K562 (cell line): ENCODE data around the gene CCDC88A. TPM values are rescaled to one million over a fixed set of nuclear protein-coding genes. Genes with fewer than 3 reads are reported as not detected.

Experiments used
- ATAC-seq: fragments of 200-7000 bp; cut with Tn5 transposase; 3 replicates; pipeline ENCODE4 v1.9.1; 2020; ENCODE audit warnings: moderate library complexity
- BruUV-seq: library from RNA; stranded (reverse); fragments of 400-500 nt; replicated peaks from 2 replicates; lab custom pipeline; 2021; lab: Mats Ljungman, UMichigan
- CTCF ChIA-PET: fragments of 300-600 bp; formaldehyde crosslinking; extraction: SDS; loops from one replicate; lab custom pipeline; 2021; ENCODE audit warnings: low intra/inter-chr PET ratio; lab: Yijun Ruan, JAX
- POLR2A ChIA-PET: fragments of 300-600, 350-650 bp; sonication (Branson Sonifier 250); formaldehyde crosslinking; extraction: SDS; loops from one replicate; lab custom pipeline; 2021; ENCODE audit warnings: antibody characterized with exemption, inconsistent platforms; lab: Yijun Ruan, JAX
- DNase-seq, 4 experiments: peaks; one replicate each; pipeline versions ENCODE4 v3.0.0 to v3.0.0-alpha.2; 2011 to 2018; ENCODE audit warnings: low spot score in 3 of 4, mixed read lengths in 3 of 4; ENCODE audit errors: extremely low read depth in 1 of 4
- FAIRE-seq: peaks from 2 replicates; lab custom pipeline; 2011; peaks lifted over from hg19 to GRCh38; lab: Jason Lieb, UNC
- H2AFZ ChIP-seq: 2 replicates; pipeline ENCODE4 v1.6.0; 2011; ENCODE audit warnings: low read depth, low read length, control low read depth, inconsistent platforms
- H3K27ac ChIP-seq: fragments of 200-600 bp; 3 replicates; pipeline ENCODE4 v1.8.0; 2011; ENCODE audit warnings: low read depth, mild to moderate bottlenecking, control low read depth, inconsistent platforms, low read length, moderate library complexity, mixed read lengths; ENCODE audit errors: extremely low read depth
- H3K27me3 ChIP-seq, 2 experiments: fragments of 300-600 bp in 1 of 2; 2 replicates in 1 of 2; 3 replicates in 1 of 2; pipeline versions ENCODE4 v1.6.0 to v1.8.0; 2011; ENCODE audit warnings: inconsistent platforms in 2 of 2, low read length in 2 of 2, mild to moderate bottlenecking in 1 of 2, mixed read lengths in 1 of 2, moderate library complexity in 1 of 2; ENCODE audit not compliant: control insufficient read depth in 2 of 2, insufficient read depth in 2 of 2
- H3K36me3 ChIP-seq: fragments of 300-600 bp; 3 replicates; pipeline ENCODE4 v1.8.0; 2011; ENCODE audit warnings: mild to moderate bottlenecking, low read length, inconsistent platforms; ENCODE audit not compliant: control insufficient read depth, insufficient read depth
- H3K4me1 ChIP-seq, 2 experiments: fragments of 200-600 bp in 1 of 2; replicated peaks in 1 of 2; 2 replicates in 1 of 2; 3 replicates in 1 of 2; pipeline versions ENCODE4 v1.5.1 to v1.8.0; 2011; ENCODE audit warnings: inconsistent platforms in 2 of 2, low read length in 2 of 2, mild to moderate bottlenecking in 1 of 2, mixed read lengths in 1 of 2, moderate library complexity in 1 of 2; ENCODE audit not compliant: control insufficient read depth in 2 of 2, insufficient read depth in 2 of 2
- H3K4me2 ChIP-seq: 2 replicates; pipeline ENCODE4 v1.6.1; 2011; ENCODE audit warnings: low read length, control low read depth, inconsistent platforms, mixed read lengths; ENCODE audit not compliant: insufficient read depth
- H3K4me3 ChIP-seq: fragments of 200-600 bp; sonication (generic), shearing (Covaris generic); 2 replicates; pipeline ENCODE4 v1.5.1; 2016; ENCODE audit warnings: control low read depth, inconsistent platforms
- H3K79me2 ChIP-seq: fragments of 200-600 bp; 3 replicates; pipeline ENCODE4 v1.8.0; 2011; ENCODE audit warnings: low read length, inconsistent platforms; ENCODE audit not compliant: control insufficient read depth, insufficient read depth
- H3K9ac ChIP-seq, 2 experiments: 2 replicates each; pipeline versions ENCODE4 v1.6.0 to v1.6.1; 2011; ENCODE audit warnings: low read depth in 2 of 2, low read length in 2 of 2, control low read depth in 1 of 2, inconsistent platforms in 1 of 2, mild to moderate bottlenecking in 1 of 2, mixed read lengths in 1 of 2; ENCODE audit not compliant: insufficient read depth in 1 of 2
- H3K9me1 ChIP-seq: one replicate; pipeline ENCODE4 v1.6.0; 2011; ENCODE audit warnings: inconsistent platforms, mild to moderate bottlenecking, low read length, moderate library complexity; ENCODE audit not compliant: control insufficient read depth, insufficient read depth
- H3K9me3 ChIP-seq: replicated peaks from 2 replicates; pipeline ENCODE4 v1.5.1; 2011; ENCODE audit warnings: low read depth, low read length, inconsistent platforms; ENCODE audit not compliant: control insufficient read depth, insufficient read depth
- H4K20me1 ChIP-seq: replicated peaks from 2 replicates; pipeline ENCODE4 v1.6.1; 2011; ENCODE audit warnings: low read length, inconsistent platforms, mixed read lengths; ENCODE audit not compliant: control insufficient read depth, insufficient read depth
- ATF7 ChIP-seq: fragments of 450-650 bp; IDR thresholded peaks from 2 replicates; pipeline ENCODE4 v1.7.1; 2014; ENCODE audit warnings: mild to moderate bottlenecking, moderate library complexity
- CBFA2T2 ChIP-seq: fragments of 450-650 bp; conservative IDR thresholded peaks from 2 replicates; pipeline ENCODE4 v1.6.1; 2017; ENCODE audit warnings: mild to moderate bottlenecking
- CEBPG ChIP-seq, 3 experiments: fragments of 200-800 bp in 1 of 3; sonication (Bioruptor generic) in 1 of 3; sonication (generic) in 1 of 3; formaldehyde crosslinking in 1 of 3; IDR thresholded peaks in 2 of 3; conservative IDR thresholded peaks in 1 of 3; 2 replicates each; pipeline versions ENCODE4 v1.6.1 to v1.8.0; 2016 to 2022; ENCODE audit warnings: missing compliant biosample characterization in 2 of 3, missing genetic modification characterization in 2 of 3, mild to moderate bottlenecking in 1 of 3, missing genetic modification reagents in 1 of 3
- CTBP1 ChIP-seq: fragments of 450-650 bp; IDR thresholded peaks from 2 replicates; pipeline ENCODE4 v1.6.1; 2016; ENCODE audit warnings: borderline replicate concordance
- CXXC5 ChIP-seq: fragments of 250-450 bp; sonication (Bioruptor Pico); IDR thresholded peaks from 2 replicates; pipeline ENCODE4 v1.8.0; 2022; ENCODE audit warnings: inconsistent platforms, mild to moderate bottlenecking, moderate library complexity
- DPF2 ChIP-seq: fragments of 450-650 bp; IDR thresholded peaks from 2 replicates; pipeline ENCODE4 v1.6.1; 2016
- EP400 ChIP-seq: fragments of 450-650 bp; IDR thresholded peaks from 2 replicates; pipeline ENCODE4 v1.6.1; 2017; ENCODE audit warnings: antibody characterized with exemption, mild to moderate bottlenecking, moderate library complexity
- FOSL1 ChIP-seq: fragments of 200-800 bp; sonication (Bioruptor generic); conservative IDR thresholded peaks from 2 replicates; pipeline ENCODE4 v1.6.1; 2016; ENCODE audit warnings: missing genetic modification characterization, missing compliant biosample characterization
- FOXK1 ChIP-seq: sonication (generic); formaldehyde crosslinking; IDR thresholded peaks from 2 replicates; pipeline ENCODE4 v1.8.0; 2022; ENCODE audit warnings: missing genetic modification reagents, mild to moderate bottlenecking, borderline replicate concordance
- MBD2 ChIP-seq: sonication (generic); IDR thresholded peaks from 2 replicates; pipeline ENCODE4 v1.6.1; 2016; ENCODE audit warnings: low read depth, borderline replicate concordance
- MTA1 ChIP-seq: fragments of 450-650 bp; IDR thresholded peaks from 2 replicates; pipeline ENCODE4 v1.6.1; 2017; ENCODE audit warnings: borderline replicate concordance
- POLR2H ChIP-seq: IDR thresholded peaks from 2 replicates; pipeline ENCODE4 v1.6.1; 2016; ENCODE audit warnings: missing genetic modification characterization, low read depth, mild to moderate bottlenecking, control low read depth, missing compliant biosample characterization, moderate library complexity
- SMAD2 ChIP-seq: fragments of 150-350 bp; IDR thresholded peaks from 2 replicates; pipeline ENCODE4 v1.6.1; 2014; ENCODE audit warnings: low read depth, mild to moderate bottlenecking, low read length
- TAF15 ChIP-seq: fragments of 200-400 bp; formaldehyde crosslinking; IDR thresholded peaks from 2 replicates; pipeline ENCODE4 v1.6.1; 2017; ENCODE audit warnings: mild to moderate bottlenecking, low read depth, low read length, moderate library complexity
- TCF7 ChIP-seq: sonication (generic); IDR thresholded peaks from 2 replicates; pipeline ENCODE4 v1.6.1; 2016; ENCODE audit warnings: antibody characterized with exemption, borderline replicate concordance
- TEAD4 ChIP-seq, 2 experiments: sonication (generic) in 1 of 2; formaldehyde crosslinking in 1 of 2; IDR thresholded peaks; 2 replicates each; pipeline versions ENCODE4 v1.6.1 to v1.8.0; 2012 to 2022; ENCODE audit warnings: borderline replicate concordance in 1 of 2, inconsistent platforms in 1 of 2, low read length in 1 of 2, mild to moderate bottlenecking in 1 of 2, missing genetic modification reagents in 1 of 2
- ZNF766 ChIP-seq: fragments of 200-800 bp; sonication (Bioruptor generic); conservative IDR thresholded peaks from 2 replicates; pipeline ENCODE4 v1.6.1; 2016; ENCODE audit warnings: missing genetic modification characterization, missing compliant biosample characterization
- WGBS: fragments of 100-300 bp; shearing (Covaris generic); methylation state at CpG from one replicate; pipeline ENCODE4 v1.1.6; 2016; ENCODE audit warnings: low coverage, mixed read lengths; ENCODE audit not compliant: insufficient coverage; ENCODE audit errors: missing lambda C conversion rate; 5-methylcytosine and 5-hydroxymethylcytosine counted together
- in situ Hi-C: fragments of 300-500 bp; cut with MboI; formaldehyde crosslinking; loops from 4 replicates; pipeline ENCODE4 v1.15.0; 2018; ENCODE audit warnings: inconsistent platforms, mixed read lengths
- intact Hi-C: fragments of 100-400 bp; cut with micrococcal nuclease; formaldehyde crosslinking; loops from 2 replicates; pipeline ENCODE4 v1.14.2; 2022
- polyA plus RNA-seq, 8 experiments: library from polyadenylated mRNA; depleted of rRNA in 4 of 8; stranded (reverse) in 5 of 8; unstranded in 3 of 8; fragments of >200 nt; fragmentation: Nextera tagmentation in 2 of 8; fragmentation: Illumina TruSeq in 1 of 8; extraction: Ambion mirVana in 2 of 8; extraction: Trizol in 1 of 8; gene quantifications; 2 replicates each; pipeline versions ENCODE4 v1.2.1 to v1.2.3, GENCODE V29; 2011 to 2014; ENCODE audit warnings: inconsistent platforms in 1 of 8, missing spikeins in 1 of 8
- total RNA-seq, 7 experiments: library from RNA; depleted of rRNA in 6 of 7; stranded (reverse); fragments of >200 nt in 6 of 7; fragmentation: Illumina TruSeq in 2 of 7; extraction: Trizol in 2 of 7; gene quantifications; 2 replicates each; pipeline versions ENCODE4 v1.2.1 to v1.2.3, GENCODE V29; 2011 to 2021; ENCODE audit warnings: low replicate concordance in 1 of 7
- TF ChIP-seq, protein P1 (sequence below), 2 experiments: fragments of 450-650 bp; conservative IDR thresholded peaks; 2 replicates each; pipeline ENCODE4 v1.6.1; 2017; ENCODE audit warnings: mild to moderate bottlenecking in 2 of 2, moderate library complexity in 2 of 2
- TF ChIP-seq, protein P2 (sequence below): IDR thresholded peaks from 2 replicates; pipeline ENCODE4 v1.6.1; 2012; ENCODE audit warnings: low read depth, low read length, improper control_type of control experiment, borderline replicate concordance

Gene CCDC88A
- total and polyA plus RNA-seq, 9 of the 15 experiments (the other 6 are each of a cell fraction or from before 2014, with no cell fraction given) = 29.3 to 102 (median 55.6) TPM

DNA sequence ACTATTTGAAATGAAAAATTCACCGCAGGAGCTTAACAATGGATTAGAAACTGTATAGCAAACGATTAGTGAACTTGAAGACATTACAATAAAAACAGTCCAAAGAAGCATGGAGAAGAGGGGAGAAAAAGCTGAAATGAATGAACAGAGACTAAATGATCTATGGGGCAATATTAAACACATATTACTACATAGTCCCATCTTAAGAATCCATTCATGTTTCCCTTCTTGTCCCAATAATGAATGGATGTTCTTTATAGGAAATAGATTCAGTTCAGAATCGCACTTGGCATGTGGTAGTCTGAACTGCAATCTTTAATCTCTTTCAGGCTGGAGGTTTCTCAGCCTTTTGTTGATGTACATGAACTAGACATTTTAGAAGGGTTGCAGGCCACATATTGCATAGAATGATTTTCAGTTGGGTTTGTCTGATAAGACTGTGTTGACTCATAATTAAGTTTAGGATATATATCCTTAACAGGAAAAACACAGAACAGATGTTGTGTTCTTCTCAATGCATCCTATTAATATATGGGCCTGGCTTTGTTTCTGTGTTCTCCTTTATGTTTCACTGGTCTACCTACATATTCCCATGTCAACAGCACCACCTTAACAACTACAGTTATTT, 27.9 kb downstream of the CCDC88A start:
- CTCF ChIA-PET = no interaction called here
- TF ChIP-seq SMAD2 = no peak
- TF ChIP-seq FOSL1 = peak; percentile 70
- TF ChIP-seq DPF2 = no peak; the same call in 1 of the 2 replicates
- peak; percentile 92 for TF ChIP-seq ZNF766
- no peak for TF ChIP-seq CXXC5 (CRISPR knock-in tag)
- TF ChIP-seq CTBP1 = 0 out of 2 replicates have a peak, but pooled peaks have one; percentile 3
- peak; percentile 57 for TF ChIP-seq CBFA2T2
- TF ChIP-seq, protein P1, sequence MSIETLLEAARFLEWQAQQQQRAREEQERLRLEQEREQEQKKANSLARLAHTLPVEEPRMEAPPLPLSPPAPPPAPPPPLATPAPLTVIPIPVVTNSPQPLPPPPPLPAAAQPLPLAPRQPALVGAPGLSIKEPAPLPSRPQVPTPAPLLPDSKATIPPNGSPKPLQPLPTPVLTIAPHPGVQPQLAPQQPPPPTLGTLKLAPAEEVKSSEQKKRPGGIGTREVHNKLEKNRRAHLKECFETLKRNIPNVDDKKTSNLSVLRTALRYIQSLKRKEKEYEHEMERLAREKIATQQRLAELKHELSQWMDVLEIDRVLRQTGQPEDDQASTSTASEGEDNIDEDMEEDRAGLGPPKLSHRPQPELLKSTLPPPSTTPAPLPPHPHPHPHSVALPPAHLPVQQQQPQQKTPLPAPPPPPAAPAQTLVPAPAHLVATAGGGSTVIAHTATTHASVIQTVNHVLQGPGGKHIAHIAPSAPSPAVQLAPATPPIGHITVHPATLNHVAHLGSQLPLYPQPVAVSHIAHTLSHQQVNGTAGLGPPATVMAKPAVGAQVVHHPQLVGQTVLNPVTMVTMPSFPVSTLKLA (conservative IDR thresholded peaks at IDR 0.05) = 0 out of 4 replicates have a peak, but pooled peaks of 1 of the 2 experiments have one; percentile 4
- TF ChIP-seq ATF7 = no peak
- no peak for TF ChIP-seq FOXK1
- TF ChIP-seq POLR2H (tag) = no peak
- TF ChIP-seq TAF15 = no peak
- no peak for TF ChIP-seq TCF7
- TF ChIP-seq EP400 = 0 out of 2 replicates have a peak, but pooled peaks have one; percentile 15
- TF ChIP-seq, protein P2, sequence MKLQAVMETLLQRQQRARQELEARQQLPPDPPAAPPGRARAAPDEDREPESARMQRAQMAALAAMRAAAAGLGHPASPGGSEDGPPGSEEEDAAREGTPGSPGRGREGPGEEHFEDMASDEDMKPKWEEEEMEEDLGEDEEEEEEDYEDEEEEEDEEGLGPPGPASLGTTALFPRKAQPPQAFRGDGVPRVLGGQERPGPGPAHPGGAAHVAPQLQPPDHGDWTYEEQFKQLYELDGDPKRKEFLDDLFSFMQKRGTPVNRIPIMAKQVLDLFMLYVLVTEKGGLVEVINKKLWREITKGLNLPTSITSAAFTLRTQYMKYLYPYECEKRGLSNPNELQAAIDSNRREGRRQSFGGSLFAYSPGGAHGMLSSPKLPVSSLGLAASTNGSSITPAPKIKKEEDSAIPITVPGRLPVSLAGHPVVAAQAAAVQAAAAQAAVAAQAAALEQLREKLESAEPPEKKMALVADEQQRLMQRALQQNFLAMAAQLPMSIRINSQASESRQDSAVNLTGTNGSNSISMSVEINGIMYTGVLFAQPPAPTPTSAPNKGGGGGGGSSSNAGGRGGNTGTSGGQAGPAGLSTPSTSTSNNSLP = 0 out of 2 replicates have a peak, but pooled peaks have one; percentile 23
- TF ChIP-seq MBD2 = no peak
- no peak; the same call in 1 of the 2 replicates for TF ChIP-seq CEBPG (CRISPR knock-in tag; IDR thresholded peaks at IDR 0.05)
- peak; percentile 41 to 62; a peak in 2 of 4 replicates for TF ChIP-seq CEBPG (tag; conservative IDR thresholded peaks at IDR 0.05 in 1 of 2, IDR thresholded peaks at IDR 0.05 in 1 of 2)
- no peak for TF ChIP-seq MTA1
- TF ChIP-seq TEAD4 (IDR thresholded peaks at IDR 0.05; ENCODE audit: low read length) = peak; percentile 65
- no peak for TF ChIP-seq TEAD4 (CRISPR knock-in tag; IDR thresholded peaks at IDR 0.05; ENCODE audit: borderline replicate concordance)

More for the DNA sequence above, 27.9 kb downstream of the CCDC88A start:
- no peaks in the 10 kb centered on the region for H3K9me1 ChIP-seq
- BruUV-seq = no TSS peak
- H3K79me2 ChIP-seq = peaks cover 30% of the 10 kb centered on the region
- no peak overlapping the region for H3K4me2 ChIP-seq
- peak overlapping the region; percentile 65; the same call in 1 of the 3 replicates for H3K27ac ChIP-seq
- ATAC-seq (peak; percentile 71), DNase-seq (peak in 3 of 4 experiments; percentile 11 to 45 (median 29)), FAIRE-seq (peak; percentile 40)
- whole genome bisulfite sequencing = 12% methylated on average over 3 of the region's 3 CpGs
- no peaks in the 10 kb centered on the region for H3K9me3 ChIP-seq
- peaks cover 6% of the 10 kb centered on the region; the same call in 1 of the 3 replicates for H3K36me3 ChIP-seq
- intact Hi-C loops = no loop called here
- no peak overlapping the region for H3K4me3 ChIP-seq
- no peak overlapping the region for H3K9ac ChIP-seq
- peaks cover 0 to 21% of the 10 kb centered on the region in 2 experiments; a peak in 2 of 5 replicates for H3K4me1 ChIP-seq
- in situ Hi-C loops = no loop called here
- H3K27me3 ChIP-seq = no peaks in the 10 kb centered on the region
- POLR2A ChIA-PET = interaction anchor here (0.5 to 2.7 kb wide), 8 partner anchors 8 to 423 kb away, joined by 3 to 8 read pairs (median 4); partner anchors contain the start of gene CCDC88A
- H4K20me1 ChIP-seq = no peaks in the 10 kb centered on the region
- no peak overlapping the region for H2AFZ ChIP-seq
